HPDE6-E6E7 (cell line): ENCODE results near the gene LRRC4.

Source experiments
- DNase-seq: peaks from one replicate; pipeline ENCODE4 v3.0.0; 2011; ENCODE audit warnings: missing footprints; ENCODE audit errors: extremely low spot score

The LRRC4 gene

GRCh38 chr7:128006550-128007302 lies 24.5 kb downstream of the LRRC4 start:
- no peak for DNase-seq

GRCh38 chr7:128005759-128006159 lies 25.5 kb downstream of the LRRC4 start:
- DNase-seq = no peak

GRCh38 chr7:128005117-128005516 lies 26.1 kb downstream of the LRRC4 start:
- DNase-seq = no peak

GRCh38 chr7:128004623-128005022 lies 26.6 kb downstream of the LRRC4 start:
- DNase-seq = no peak

GRCh38 chr7:128003787-128004186 lies 27.4 kb downstream of the LRRC4 start:
- DNase-seq = no peak

GRCh38 chr7:128003167-128003566 lies 28.1 kb downstream of the LRRC4 start:
- no peak for DNase-seq

GRCh38 chr7:128000854-128001265 lies 30.4 kb downstream of the LRRC4 start:
- no peak for DNase-seq

GRCh38 chr7:128000048-128000447 lies 31.2 kb downstream of the LRRC4 start:
- no peak for DNase-seq

GRCh38 chr7:127998671-127999070 lies 32.6 kb downstream of the LRRC4 start:
- DNase-seq = no peak

GRCh38 chr7:127997226-127997922 lies 33.9 kb downstream of the LRRC4 start:
- DNase-seq = no peak

GRCh38 chr7:127996253-127997071 lies 34.8 kb downstream of the LRRC4 start:
- DNase-seq = no peak

GRCh38 chr7:127995881-127996215 lies 35.4 kb downstream of the LRRC4 start:
- DNase-seq = no peak

GRCh38 chr7:127995156-127995880 lies 35.9 kb downstream of the LRRC4 start:
- no peak for DNase-seq

GRCh38 chr7:127993987-127994386 lies 37.2 kb downstream of the LRRC4 start:
- no peak for DNase-seq

GRCh38 chr7:127993317-127993716 lies 37.9 kb downstream of the LRRC4 start:
- no peak for DNase-seq

- DNase-seq = no peak
Observed at GRCh38 chr7:127988751-127989150, 42.5 kb downstream of the LRRC4 start.

GRCh38 chr7:127986581-127987521 lies 44.4 kb downstream of the LRRC4 start:
- DNase-seq = no peak

GRCh38 chr7:127983804-127984332 lies 47.4 kb downstream of the LRRC4 start:
- no peak for DNase-seq

GRCh38 chr7:127981965-127982364 lies 49.3 kb downstream of the LRRC4 start:
- no peak for DNase-seq

- no peak for DNase-seq
Observed at GRCh38 chr7:127980901-127981300, 50.3 kb downstream of the LRRC4 start.

- no peak for DNase-seq
Observed at GRCh38 chr7:127979728-127980126, 51.5 kb downstream of the LRRC4 start.
